HepG2 (cell line): ENCODE data around the gene B4GALT3. TPM values are rescaled to one million over a fixed set of nuclear protein-coding genes. Genes with fewer than 3 reads are reported as not detected.
A peak's percentile ranks its signal among the peaks of the same experiment; 100 is the strongest.

Experiments
- ATF5 ChIP-seq: sonication (generic); formaldehyde crosslinking; IDR thresholded peaks from 2 replicates; pipeline ENCODE4 v1.4.0; 2020; ENCODE audit warnings: mild to moderate bottlenecking, low read depth, missing genetic modification reagents
- CENPX ChIP-seq: sonication (generic); formaldehyde crosslinking; IDR thresholded peaks from 2 replicates; pipeline ENCODE4 v1.9.0; 2021; ENCODE audit warnings: mild to moderate bottlenecking, missing genetic modification reagents, moderate library complexity
- CSRNP2 ChIP-seq: sonication (generic); formaldehyde crosslinking; conservative IDR thresholded peaks from 2 replicates; pipeline ENCODE4 v1.8.0; 2022; ENCODE audit warnings: low read depth, missing genetic modification reagents
- ERF ChIP-seq: IDR thresholded peaks from 2 replicates; pipeline ENCODE4 v1.6.1; 2018; ENCODE audit warnings: missing biosample characterization, missing genetic modification reagents
- HDAC6 ChIP-seq: fragments of 200-600 bp; sonication (generic); IDR thresholded peaks from 2 replicates; pipeline ENCODE4 v1.7.0; 2017; ENCODE audit warnings: mild to moderate bottlenecking, antibody characterized with exemption, low read length, low read depth
- IRX3 ChIP-seq: sonication (generic); formaldehyde crosslinking; IDR thresholded peaks from 2 replicates; pipeline ENCODE4 v1.8.1; 2023; ENCODE audit warnings: mild to moderate bottlenecking, low read depth, missing genetic modification reagents, borderline replicate concordance
- SOX13 ChIP-seq, 3 experiments: fragments of 450-650 bp in 1 of 3; sonication (generic) in 1 of 3; formaldehyde crosslinking in 1 of 3; IDR thresholded peaks in 2 of 3; conservative IDR thresholded peaks in 1 of 3; 2 replicates each; pipeline versions ENCODE4 v1.5.0 to v1.6.1; 2016 to 2020; ENCODE audit warnings: antibody characterized with exemption in 1 of 3, mild to moderate bottlenecking in 1 of 3, missing compliant biosample characterization in 1 of 3, missing genetic modification reagents in 1 of 3, moderate library complexity in 1 of 3
- TEF ChIP-seq: sonication (generic); formaldehyde crosslinking; IDR thresholded peaks from 2 replicates; pipeline ENCODE4 v1.5.0; 2020; ENCODE audit warnings: missing genetic modification reagents
- ZNF280D ChIP-seq: sonication (generic); formaldehyde crosslinking; IDR thresholded peaks from 2 replicates; pipeline ENCODE4 v1.5.1; 2020; ENCODE audit warnings: mild to moderate bottlenecking, missing genetic modification reagents
- ZNF672 ChIP-seq: sonication (generic); formaldehyde crosslinking; IDR thresholded peaks from 2 replicates; pipeline ENCODE4 v1.8.1; 2022; ENCODE audit warnings: missing genetic modification reagents
- ZNF770 ChIP-seq: sonication (generic); formaldehyde crosslinking; IDR thresholded peaks from 2 replicates; pipeline ENCODE4 v1.5.0; 2020; ENCODE audit warnings: mild to moderate bottlenecking, missing genetic modification reagents
- ZNF775 ChIP-seq: sonication (generic); formaldehyde crosslinking; IDR thresholded peaks from 2 replicates; pipeline ENCODE4 v1.4.0; 2020; ENCODE audit warnings: missing genetic modification reagents, mild to moderate bottlenecking, moderate library complexity, borderline replicate concordance
- ZNF790 ChIP-seq: sonication (generic); formaldehyde crosslinking; IDR thresholded peaks from 2 replicates; pipeline ENCODE4 v1.8.0; 2022; ENCODE audit warnings: missing genetic modification reagents, mild to moderate bottlenecking, borderline replicate concordance
- ZSCAN20 ChIP-seq: sonication (generic); formaldehyde crosslinking; IDR thresholded peaks from 2 replicates; pipeline ENCODE4 v1.4.0; 2020; ENCODE audit warnings: missing genetic modification reagents, mild to moderate bottlenecking, borderline replicate concordance
- polyA plus RNA-seq, 8 experiments: library from polyadenylated mRNA; depleted of rRNA in 3 of 8; stranded (reverse) in 7 of 8; unstranded in 1 of 8; fragments of >200 nt; fragmentation: Illumina TruSeq in 4 of 8; extraction: Trizol in 4 of 8; gene quantifications; 2 replicates each; pipeline versions ENCODE4 v1.2.1 to v1.2.3, GENCODE V29; 2011 to 2016; ENCODE audit warnings: low read depth in 4 of 8, missing spikeins in 1 of 8, mixed read lengths in 1 of 8; ENCODE audit not compliant: insufficient read depth in 1 of 8
- total RNA-seq, 5 experiments: library from RNA; depleted of rRNA; stranded (reverse); fragments of >200 nt; fragmentation: Illumina TruSeq; extraction: Trizol; gene quantifications; 2 replicates each; pipeline ENCODE4 v1.2.3, GENCODE V29; 2016; ENCODE audit warnings: low read depth in 1 of 5

The B4GALT3 gene
- total and polyA plus RNA-seq, 2 of the 13 experiments (the other 11 are each of a cell fraction or from before 2014, with no cell fraction given) = 35.6 to 40.4 TPM

- no peak for TF ChIP-seq ZNF672 (CRISPR knock-in tag)
- 0 out of 2 replicates have a peak, but pooled peaks have one; percentile 19 for TF ChIP-seq TEF (CRISPR knock-in tag)
- TF ChIP-seq ZNF790 (CRISPR knock-in tag) = no peak
- TF ChIP-seq ERF (CRISPR knock-in tag) = peak; percentile 51
- TF ChIP-seq ATF5 (CRISPR knock-in tag) = no peak
- no peak for TF ChIP-seq HDAC6
- peak; percentile 95 for TF ChIP-seq ZNF280D (CRISPR knock-in tag)
- TF ChIP-seq ZNF770 (CRISPR knock-in tag) = no peak
- no peak for TF ChIP-seq ZSCAN20
- no peak for TF ChIP-seq CENPX (CRISPR knock-in tag)
- TF ChIP-seq ZNF775 = no peak; the same call in 1 of the 2 replicates
- TF ChIP-seq CSRNP2 (CRISPR knock-in tag) = no peak
- TF ChIP-seq SOX13 (IDR thresholded peaks at IDR 0.05) = no peak
- no peak for TF ChIP-seq SOX13 (CRISPR knock-in tag; conservative IDR thresholded peaks at IDR 0.05 in 1 of 2, IDR thresholded peaks at IDR 0.05 in 1 of 2)
- peak; percentile 44; the same call in 1 of the 2 replicates for TF ChIP-seq IRX3 (CRISPR knock-in tag)
Measured at GRCh38 chr1:161201836-161202712, 24.8 kb upstream of the B4GALT3 start, which contains the start of gene NDUFS2 (continued).
